ENCODE data around the gene EPHB6.

EPHB6 gene

GRCh38 chr7:142889816-142890215 is 34.9 kb downstream of the EPHB6 start:
- TF ChIP-seq, protein P1, sequence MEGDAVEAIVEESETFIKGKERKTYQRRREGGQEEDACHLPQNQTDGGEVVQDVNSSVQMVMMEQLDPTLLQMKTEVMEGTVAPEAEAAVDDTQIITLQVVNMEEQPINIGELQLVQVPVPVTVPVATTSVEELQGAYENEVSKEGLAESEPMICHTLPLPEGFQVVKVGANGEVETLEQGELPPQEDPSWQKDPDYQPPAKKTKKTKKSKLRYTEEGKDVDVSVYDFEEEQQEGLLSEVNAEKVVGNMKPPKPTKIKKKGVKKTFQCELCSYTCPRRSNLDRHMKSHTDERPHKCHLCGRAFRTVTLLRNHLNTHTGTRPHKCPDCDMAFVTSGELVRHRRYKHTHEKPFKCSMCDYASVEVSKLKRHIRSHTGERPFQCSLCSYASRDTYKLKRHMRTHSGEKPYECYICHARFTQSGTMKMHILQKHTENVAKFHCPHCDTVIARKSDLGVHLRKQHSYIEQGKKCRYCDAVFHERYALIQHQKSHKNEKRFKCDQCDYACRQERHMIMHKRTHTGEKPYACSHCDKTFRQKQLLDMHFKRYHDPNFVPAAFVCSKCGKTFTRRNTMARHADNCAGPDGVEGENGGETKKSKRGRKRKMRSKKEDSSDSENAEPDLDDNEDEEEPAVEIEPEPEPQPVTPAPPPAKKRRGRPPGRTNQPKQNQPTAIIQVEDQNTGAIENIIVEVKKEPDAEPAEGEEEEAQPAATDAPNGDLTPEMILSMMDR (IDR thresholded peaks at IDR 0.05): no peak
- peak; percentile 3 for DNase-seq (ENCODE audit: low spot score)
- Histone ChIP-seq H3K4me3 (no peak overlapping the region), H3K27ac (no peak overlapping the region)

- TF ChIP-seq, protein P1 (IDR thresholded peaks at IDR 0.05): no peak
- peak; percentile 19 for DNase-seq (ENCODE audit: low spot score)
- no peak overlapping the region for H3K27ac ChIP-seq
- no peak overlapping the region for H3K4me3 ChIP-seq
Observed at GRCh38 chr7:142890874-142891485, 36.1 kb downstream of the EPHB6 start.

- DNase-seq (ENCODE audit: low spot score): peak; percentile 7
- no peak overlapping the region for H3K27ac ChIP-seq
- TF ChIP-seq, protein P1 (IDR thresholded peaks at IDR 0.05): no peak
- no peak overlapping the region for H3K4me3 ChIP-seq
Observed at GRCh38 chr7:142891490-142892082, 36.7 kb downstream of the EPHB6 start.

DNA sequence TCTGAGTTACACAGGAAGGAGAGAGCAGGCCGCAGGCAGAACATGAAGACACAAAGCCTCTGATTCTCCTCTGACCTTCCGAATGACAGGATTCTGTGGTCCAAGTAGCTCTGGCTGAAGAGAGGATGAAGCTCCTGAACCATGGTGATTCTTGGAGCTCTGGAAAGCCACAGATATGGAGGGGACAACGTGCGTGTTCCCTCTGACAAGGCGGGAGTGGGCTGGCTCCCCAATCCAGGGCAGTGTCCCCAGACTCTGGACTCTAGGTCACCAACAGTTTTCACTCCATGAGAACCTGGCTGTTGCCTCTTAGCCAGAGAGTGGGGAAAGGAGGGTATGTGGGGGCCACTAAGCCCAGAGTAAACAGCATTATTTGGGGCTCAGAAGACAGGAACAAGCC is 38.1 kb downstream of the EPHB6 start:
- TF ChIP-seq, protein P1 (IDR thresholded peaks at IDR 0.05): no peak
- H3K27ac ChIP-seq: no peak overlapping the region
- peak; percentile 33 for DNase-seq (ENCODE audit: low spot score)
- H3K4me3 ChIP-seq: no peak overlapping the region

DNA sequence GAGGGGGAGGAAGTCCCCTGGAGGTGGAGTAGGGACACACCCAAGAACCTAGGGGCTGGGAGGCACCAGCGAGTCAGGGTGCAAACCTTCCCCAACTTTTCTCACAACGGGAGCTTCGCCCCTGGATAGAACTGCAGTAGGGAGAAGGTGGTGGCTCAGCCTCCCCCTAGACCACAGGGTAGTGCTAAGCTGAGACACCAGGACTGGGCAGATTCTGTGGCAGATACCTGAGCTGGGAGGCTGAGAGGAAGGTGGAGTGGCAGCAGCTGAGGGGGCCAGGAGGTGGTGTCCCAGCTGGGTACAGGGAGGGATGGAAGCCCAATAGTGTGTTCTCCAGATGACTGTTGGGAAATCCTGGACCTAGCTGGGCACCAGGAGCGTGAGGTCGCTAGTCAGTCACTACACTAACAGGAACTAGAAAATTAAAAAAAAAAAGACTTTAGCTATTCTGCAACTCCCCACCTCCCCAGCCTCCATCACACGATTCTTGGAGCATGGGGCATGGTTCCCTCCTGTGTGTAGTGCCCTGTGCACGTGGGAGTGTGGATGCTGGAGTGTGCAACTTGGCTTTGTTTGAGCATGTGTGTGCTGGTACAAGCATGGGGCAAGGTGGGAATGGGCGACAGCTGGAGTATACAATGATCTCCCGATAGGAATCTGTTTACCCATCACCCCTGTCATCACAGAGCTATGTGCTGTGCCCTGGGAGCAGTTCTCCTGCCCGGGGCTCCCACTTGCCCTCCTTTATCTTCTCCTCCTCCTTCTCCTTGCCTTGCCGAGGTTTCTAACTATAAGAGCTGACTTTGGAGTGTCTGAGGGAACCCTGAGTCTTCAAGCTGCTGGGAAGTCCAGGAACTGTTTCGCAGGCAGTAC is 39.5 kb downstream of the EPHB6 start:
- peak; percentile 55 for DNase-seq (ENCODE audit: low spot score)
- H3K4me3 ChIP-seq: no peak overlapping the region
- TF ChIP-seq, protein P1 (IDR thresholded peaks at IDR 0.05): no peak
- H3K27ac ChIP-seq: no peak overlapping the region

DNA sequence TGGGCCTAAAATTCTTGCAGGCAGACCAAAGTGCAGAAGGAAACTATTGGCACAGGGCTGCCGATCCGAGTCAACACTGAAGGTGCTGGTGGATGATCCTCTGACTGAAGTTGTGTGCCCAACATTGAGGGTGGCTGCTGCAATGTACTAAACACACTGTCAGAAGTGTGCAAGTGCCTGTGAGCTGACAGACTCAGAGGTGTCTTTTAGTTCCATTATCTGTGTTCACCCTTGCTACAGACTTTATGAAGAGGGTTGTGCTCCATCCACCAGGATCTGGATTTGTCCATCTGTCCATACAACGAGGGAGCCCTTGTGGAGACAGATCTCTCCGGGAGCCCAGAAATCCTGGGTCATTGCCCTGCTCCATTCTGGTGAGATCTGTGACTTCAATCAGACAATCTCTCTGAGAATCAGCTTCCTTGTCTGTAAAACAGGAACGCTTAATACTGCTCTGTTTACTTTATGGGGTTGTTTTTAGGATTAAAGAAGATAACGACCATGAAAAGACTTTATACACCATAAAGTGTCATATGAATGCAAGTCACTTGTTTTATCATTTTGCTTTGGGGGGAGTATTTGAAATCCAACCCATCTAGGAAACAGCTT is 40.2 kb downstream of the EPHB6 start:
- TF ChIP-seq, protein P1 (IDR thresholded peaks at IDR 0.05): no peak
- H3K27ac ChIP-seq: no peak overlapping the region
- H3K4me3 ChIP-seq: no peak overlapping the region
- peak; percentile 46 for DNase-seq (ENCODE audit: low spot score)

All from coronary artery (tissue), 2 donors.